Thoracic aorta (tissue), 2 donors: ENCODE results near the gene TSPAN19. TPM values are rescaled to one million over a fixed set of nuclear protein-coding genes. Genes with fewer than 3 reads are reported as not detected.
A peak's percentile ranks its signal among the peaks of the same experiment; 100 is the strongest.

Source experiments
- ATAC-seq: fragments of 150-250 bp; one replicate; pipeline ENCODE4 v1.8.0; 2017; ENCODE audit warnings: low read depth; ENCODE audit not compliant: insufficient number of reproducible peaks, low FRiP score
- DNase-seq: peaks from one replicate; pipeline ENCODE4 v3.0.0-alpha.2; 2020; ENCODE audit warnings: low spot score
- H3K27ac ChIP-seq, 2 donors: fragments of 200-600 bp; sonication (generic); 1 replicate in 1 of 2; 2 replicates in 1 of 2; pipeline ENCODE4 v1.5.1; 2016; ENCODE audit warnings: mild to moderate bottlenecking in 2 of 2, moderate library complexity in 2 of 2
- H3K27me3 ChIP-seq: fragments of 200-600 bp; sonication (generic); replicated peaks from 2 replicates; pipeline ENCODE4 v1.6.0; 2016; ENCODE audit warnings: mild to moderate bottlenecking; ENCODE audit not compliant: insufficient read depth
- H3K36me3 ChIP-seq: fragments of 200-600 bp; sonication (generic); one replicate; pipeline ENCODE4 v1.5.1; 2016
- H3K4me1 ChIP-seq, 2 donors: fragments of 200-600 bp; sonication (generic); 1 replicate in 1 of 2; 2 replicates in 1 of 2; pipeline versions ENCODE4 v1.5.1 to v1.6.0; 2016; ENCODE audit warnings: low read depth in 2 of 2, mild to moderate bottlenecking in 1 of 2; ENCODE audit not compliant: control insufficient read depth in 1 of 2
- H3K4me3 ChIP-seq: fragments of 200-600 bp; sonication (generic); 2 replicates; pipeline ENCODE4 v1.5.1; 2016; ENCODE audit warnings: mild to moderate bottlenecking
- H3K9me3 ChIP-seq: fragments of 200-600 bp; sonication (generic); 2 replicates; pipeline ENCODE4 v1.5.1; 2016
- CTCF ChIP-seq: fragments of 200-600 bp; sonication (generic); IDR thresholded peaks from one replicate; pipeline ENCODE4 v1.5.1; 2019; ENCODE audit warnings: antibody characterized with exemption
- total RNA-seq, 2 donors: library from RNA; depleted of rRNA; stranded (reverse); fragments of >200 nt; gene quantifications; one replicate each; pipeline versions ENCODE4 v1.1.0 to v1.2.3, GENCODE V29; 2016

TSPAN19 gene
- total RNA-seq, 2 donors from 2014 or later = not detected

GRCh38 chr12:85060916-85061315 is 24.8 kb upstream of the TSPAN19 start:
- Histone ChIP-seq H3K27me3 (no peaks in the 10 kb centered on the region), H3K4me1 (no peaks in the 10 kb centered on the region), H3K36me3 (no peaks in the 10 kb centered on the region), H3K27ac (no peak overlapping the region), H3K9me3 (no peaks in the 10 kb centered on the region), H3K4me3 (no peak overlapping the region)
- no peak for DNase-seq
- no peak for ATAC-seq
- TF ChIP-seq CTCF = no peak

GRCh38 chr12:85059594-85059993 is 23.5 kb upstream of the TSPAN19 start:
- TF ChIP-seq CTCF = no peak
- ATAC-seq (no peak), DNase-seq (no peak)
- H3K4me1 ChIP-seq = no peaks in the 10 kb centered on the region
- no peak overlapping the region for H3K4me3 ChIP-seq
- H3K27ac ChIP-seq = no peak overlapping the region
- H3K27me3 ChIP-seq = no peaks in the 10 kb centered on the region
- H3K9me3 ChIP-seq = no peaks in the 10 kb centered on the region
- H3K36me3 ChIP-seq = no peaks in the 10 kb centered on the region

- H3K27me3 ChIP-seq = no peaks in the 10 kb centered on the region
- no peaks in the 10 kb centered on the region for H3K9me3 ChIP-seq
- no peaks in the 10 kb centered on the region for H3K36me3 ChIP-seq
- no peak overlapping the region for H3K4me3 ChIP-seq
- no peak for DNase-seq
- no peak for ATAC-seq
- no peaks in the 10 kb centered on the region for H3K4me1 ChIP-seq
- H3K27ac ChIP-seq = no peak overlapping the region
- TF ChIP-seq CTCF = no peak
Measured at GRCh38 chr12:85058339-85058738, 22.3 kb upstream of the TSPAN19 start.

GRCh38 chr12:85057370-85057963 is 21.4 kb upstream of the TSPAN19 start:
- H3K4me3 ChIP-seq = no peak overlapping the region
- no peaks in the 10 kb centered on the region for H3K9me3 ChIP-seq
- H3K27me3 ChIP-seq = no peaks in the 10 kb centered on the region
- no peaks in the 10 kb centered on the region for H3K4me1 ChIP-seq
- no peaks in the 10 kb centered on the region for H3K36me3 ChIP-seq
- ATAC-seq (no peak), DNase-seq (no peak)
- H3K27ac ChIP-seq = no peak overlapping the region
- peak; percentile 39 for TF ChIP-seq CTCF

GRCh38 chr12:85043829-85044228 is 7.8 kb upstream of the TSPAN19 start:
- DNase-seq (no peak), ATAC-seq (no peak)
- Histone ChIP-seq H3K36me3 (no peaks in the 10 kb centered on the region), H3K27me3 (no peaks in the 10 kb centered on the region), H3K9me3 (no peaks in the 10 kb centered on the region), H3K27ac (no peak overlapping the region), H3K4me3 (no peak overlapping the region), H3K4me1 (no peaks in the 10 kb centered on the region)
- TF ChIP-seq CTCF = no peak
